Tibial artery (tissue), 4 donors: Measurements from ENCODE around the gene NOTCH2.

ENCODE experiments used
- DNase-seq, 2 donors: peaks; one replicate each; pipeline ENCODE4 v3.0.0-alpha.2; 2019
- H3K27ac ChIP-seq, 2 donors: fragments of 200-600 bp; sonication (generic) in 1 of 2; 1 replicate in 1 of 2; 2 replicates in 1 of 2; pipeline ENCODE4 v1.5.1; 2018 to 2019; ENCODE audit warnings: mild to moderate bottlenecking in 1 of 2
- H3K27me3 ChIP-seq, 2 donors: fragments of 200-600 bp; sonication (generic) in 1 of 2; one replicate each; pipeline versions ENCODE4 v1.5.1 to v1.6.0; 2016 to 2019
- H3K36me3 ChIP-seq, 3 donors: fragments of 200-600 bp; sonication (generic) in 2 of 3; one replicate each; pipeline ENCODE4 v1.5.1; 2016 to 2019; ENCODE audit warnings: mild to moderate bottlenecking in 2 of 3
- H3K4me1 ChIP-seq, 4 donors: fragments of 200-600 bp; sonication (generic) in 2 of 4; 1 replicate in 3 of 4; 2 replicates in 1 of 4; pipeline ENCODE4 v1.5.1; 2016 to 2019
- H3K4me3 ChIP-seq, 2 donors: fragments of 200-600 bp; sonication (generic) in 1 of 2; 1 replicate in 1 of 2; 2 replicates in 1 of 2; pipeline ENCODE4 v1.5.1; 2018 to 2019; ENCODE audit warnings: mild to moderate bottlenecking in 2 of 2
- H3K9me3 ChIP-seq, 3 donors: fragments of 200-600 bp; sonication (generic) in 1 of 3; one replicate each; pipeline ENCODE4 v1.5.1; 2016 to 2019
- CTCF ChIP-seq, 2 experiments: fragments of 200-600 bp in 1 of 2; fragments of 450-650 bp in 1 of 2; IDR thresholded peaks; one replicate each; pipeline ENCODE4 v1.5.1; 2017 to 2019; ENCODE audit warnings: antibody characterized with exemption in 2 of 2, mild to moderate bottlenecking in 1 of 2, moderate library complexity in 1 of 2
- intact Hi-C: fragments of 100-400 bp; cut with DNase I; formaldehyde crosslinking; loops from one replicate; pipeline ENCODE4 v1.15.0; 2023; ENCODE audit warnings: low total_unique reads

The NOTCH2 gene

GRCh38 chr1:119870917-119871596, 198.4 kb downstream of the NOTCH2 start:
- no peaks in the 10 kb centered on the region for H3K36me3 ChIP-seq
- H3K4me3 ChIP-seq = peak overlapping the region; percentile 19 to 24
- H3K9me3 ChIP-seq = no peaks in the 10 kb centered on the region
- peaks cover 0 to 19% (median 5%) of the 10 kb centered on the region in 4 donors for H3K4me1 ChIP-seq
- intact Hi-C loops = no loop called here
- TF ChIP-seq CTCF (IDR thresholded peaks at IDR 0.05) = peak; percentile 90 to 94
- DNase-seq = peak; percentile 75 to 86
- peaks cover 0 to 4% of the 10 kb centered on the region in 2 donors for H3K27me3 ChIP-seq
- H3K27ac ChIP-seq = peak overlapping the region; percentile 2 to 14

GRCh38 chr1:119869995-119870394, 199.5 kb downstream of the NOTCH2 start:
- Histone ChIP-seq H3K36me3 (no peaks in the 10 kb centered on the region), H3K4me3 (no peak overlapping the region), H3K27ac (no peak overlapping the region), H3K9me3 (no peaks in the 10 kb centered on the region), H3K27me3 (peaks cover 0 to 4% of the 10 kb centered on the region in 2 donors), H3K4me1 (peaks cover 0 to 19% (median 5%) of the 10 kb centered on the region in 4 donors)
- no peak for TF ChIP-seq CTCF (IDR thresholded peaks at IDR 0.05)
- DNase-seq = no peak
- intact Hi-C loops = no loop called here

GRCh38 chr1:119868176-119868575, 201.3 kb downstream of the NOTCH2 start:
- H3K9me3 ChIP-seq = no peaks in the 10 kb centered on the region
- H3K36me3 ChIP-seq = no peaks in the 10 kb centered on the region
- no peak for TF ChIP-seq CTCF (IDR thresholded peaks at IDR 0.05)
- intact Hi-C loops = no loop called here
- H3K4me3 ChIP-seq = no peak overlapping the region
- H3K27ac ChIP-seq = no peak overlapping the region
- DNase-seq = no peak
- peaks cover 0 to 8% (median 1%) of the 10 kb centered on the region in 4 donors for H3K4me1 ChIP-seq
- peaks cover 0 to 5% of the 10 kb centered on the region in 2 donors for H3K27me3 ChIP-seq

- Histone ChIP-seq H3K9me3 (no peaks in the 10 kb centered on the region), H3K4me1 (peaks cover 0 to 5% (median 1%) of the 10 kb centered on the region in 4 donors), H3K27me3 (peaks cover 0 to 8% of the 10 kb centered on the region in 2 donors), H3K36me3 (no peaks in the 10 kb centered on the region), H3K4me3 (no peak overlapping the region), H3K27ac (no peak overlapping the region)
- intact Hi-C loops = no loop called here
- no peak for TF ChIP-seq CTCF (IDR thresholded peaks at IDR 0.05)
- no peak for DNase-seq
These were observed 203.0 kb downstream of the NOTCH2 start for GRCh38 chr1:119866451-119866850.

GRCh38 chr1:119865627-119866026, 203.8 kb downstream of the NOTCH2 start:
- H3K4me3 ChIP-seq = no peak overlapping the region
- DNase-seq = no peak
- no peaks in the 10 kb centered on the region for H3K36me3 ChIP-seq
- intact Hi-C loops = no loop called here
- H3K27ac ChIP-seq = no peak overlapping the region
- no peaks in the 10 kb centered on the region for H3K4me1 ChIP-seq
- H3K9me3 ChIP-seq = no peaks in the 10 kb centered on the region
- peaks cover 0 to 7% of the 10 kb centered on the region in 2 donors for H3K27me3 ChIP-seq
- TF ChIP-seq CTCF (IDR thresholded peaks at IDR 0.05) = no peak
